WTC11 (cell line): ENCODE data around the gene WDFY4.

Experiments used
- JUN ChIP-seq: sonication (generic); formaldehyde crosslinking; IDR thresholded peaks from 2 replicates; pipeline ENCODE4 v1.8.0; 2023; ENCODE audit warnings: mild to moderate bottlenecking, missing genetic modification reagents
- ZNF121 ChIP-seq: sonication (generic); formaldehyde crosslinking; IDR thresholded peaks from 2 replicates; pipeline ENCODE4 v1.8.0; 2023; ENCODE audit warnings: missing genetic modification reagents
- TF ChIP-seq, protein P1 (sequence below): fragments of 200-600 bp; IDR thresholded peaks from 2 replicates; pipeline ENCODE4 v1.8.0; 2022; ENCODE audit warnings: antibody characterized with exemption

DNA sequence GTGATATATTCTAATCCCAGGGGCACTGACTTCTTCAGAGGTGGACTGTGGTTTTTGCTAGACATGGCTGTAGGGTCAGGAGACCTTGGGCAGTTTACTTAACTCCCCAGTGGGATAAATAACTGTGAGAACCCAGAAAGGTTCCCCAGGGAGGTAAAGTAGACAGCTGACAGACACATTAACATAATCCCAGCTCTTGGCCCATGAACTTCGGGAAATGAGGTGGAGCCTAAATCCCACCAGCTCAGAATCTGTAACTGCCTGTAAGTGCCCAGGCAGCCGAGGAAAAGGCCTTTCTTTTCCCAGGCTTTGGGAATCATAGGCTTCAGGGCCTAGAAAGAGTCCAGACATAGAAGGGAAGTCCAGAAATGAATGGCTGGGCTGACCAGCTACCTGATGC, 149.0 kb downstream of the WDFY4 start:
- TF ChIP-seq, protein P1, sequence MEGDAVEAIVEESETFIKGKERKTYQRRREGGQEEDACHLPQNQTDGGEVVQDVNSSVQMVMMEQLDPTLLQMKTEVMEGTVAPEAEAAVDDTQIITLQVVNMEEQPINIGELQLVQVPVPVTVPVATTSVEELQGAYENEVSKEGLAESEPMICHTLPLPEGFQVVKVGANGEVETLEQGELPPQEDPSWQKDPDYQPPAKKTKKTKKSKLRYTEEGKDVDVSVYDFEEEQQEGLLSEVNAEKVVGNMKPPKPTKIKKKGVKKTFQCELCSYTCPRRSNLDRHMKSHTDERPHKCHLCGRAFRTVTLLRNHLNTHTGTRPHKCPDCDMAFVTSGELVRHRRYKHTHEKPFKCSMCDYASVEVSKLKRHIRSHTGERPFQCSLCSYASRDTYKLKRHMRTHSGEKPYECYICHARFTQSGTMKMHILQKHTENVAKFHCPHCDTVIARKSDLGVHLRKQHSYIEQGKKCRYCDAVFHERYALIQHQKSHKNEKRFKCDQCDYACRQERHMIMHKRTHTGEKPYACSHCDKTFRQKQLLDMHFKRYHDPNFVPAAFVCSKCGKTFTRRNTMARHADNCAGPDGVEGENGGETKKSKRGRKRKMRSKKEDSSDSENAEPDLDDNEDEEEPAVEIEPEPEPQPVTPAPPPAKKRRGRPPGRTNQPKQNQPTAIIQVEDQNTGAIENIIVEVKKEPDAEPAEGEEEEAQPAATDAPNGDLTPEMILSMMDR, result no peak
- TF ChIP-seq ZNF121 (CRISPR knock-in tag) (no peak), JUN (no peak)
